ENCODE data around the gene NARS2. TPM values are rescaled to one million over a fixed set of nuclear protein-coding genes. Genes with fewer than 3 reads are reported as not detected.

The NARS2 gene
- polyA plus RNA-seq, 1 experiment = 18.4 TPM

DNA sequence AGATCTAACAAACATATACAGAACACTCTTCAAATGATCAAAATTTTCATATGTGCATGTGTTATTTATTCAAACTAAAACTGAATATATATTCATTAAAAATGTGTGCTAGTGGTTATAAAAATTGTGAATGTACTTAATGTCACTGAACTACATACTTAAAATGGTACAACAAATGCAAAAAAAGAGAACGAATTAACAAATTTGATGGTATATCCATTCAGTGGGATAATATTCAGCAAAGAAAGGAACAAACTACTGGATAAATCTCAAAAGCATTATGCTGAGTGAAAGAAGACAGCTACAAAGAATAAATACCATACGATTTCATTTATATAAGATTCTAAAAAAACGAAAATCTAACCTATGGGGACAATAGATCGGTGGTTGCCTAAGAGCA, 64.1 kb downstream of the NARS2 start:
- Histone ChIP-seq H3K27ac (ENCODE audit: low read depth, low read length) (no peak overlapping the region), H3K9me3 (ENCODE audit: control insufficient read depth, insufficient read depth, low read length) (no peaks in the 10 kb centered on the region), H3K27me3 (ENCODE audit: control insufficient read depth, insufficient read depth, low read length) (no peaks in the 10 kb centered on the region), H3K4me3 (ENCODE audit: low read depth, low read length) (no peak overlapping the region)
- ChIA-PET CTCF (no interaction called here), POLR2A (no interaction called here)
- TF ChIP-seq, protein P1, sequence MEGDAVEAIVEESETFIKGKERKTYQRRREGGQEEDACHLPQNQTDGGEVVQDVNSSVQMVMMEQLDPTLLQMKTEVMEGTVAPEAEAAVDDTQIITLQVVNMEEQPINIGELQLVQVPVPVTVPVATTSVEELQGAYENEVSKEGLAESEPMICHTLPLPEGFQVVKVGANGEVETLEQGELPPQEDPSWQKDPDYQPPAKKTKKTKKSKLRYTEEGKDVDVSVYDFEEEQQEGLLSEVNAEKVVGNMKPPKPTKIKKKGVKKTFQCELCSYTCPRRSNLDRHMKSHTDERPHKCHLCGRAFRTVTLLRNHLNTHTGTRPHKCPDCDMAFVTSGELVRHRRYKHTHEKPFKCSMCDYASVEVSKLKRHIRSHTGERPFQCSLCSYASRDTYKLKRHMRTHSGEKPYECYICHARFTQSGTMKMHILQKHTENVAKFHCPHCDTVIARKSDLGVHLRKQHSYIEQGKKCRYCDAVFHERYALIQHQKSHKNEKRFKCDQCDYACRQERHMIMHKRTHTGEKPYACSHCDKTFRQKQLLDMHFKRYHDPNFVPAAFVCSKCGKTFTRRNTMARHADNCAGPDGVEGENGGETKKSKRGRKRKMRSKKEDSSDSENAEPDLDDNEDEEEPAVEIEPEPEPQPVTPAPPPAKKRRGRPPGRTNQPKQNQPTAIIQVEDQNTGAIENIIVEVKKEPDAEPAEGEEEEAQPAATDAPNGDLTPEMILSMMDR (IDR thresholded peaks at IDR 0.05; ENCODE audit: low read depth, low read length) = no peak
- DNase-seq (ENCODE audit: low read depth, low spot score) = no peak

DNA sequence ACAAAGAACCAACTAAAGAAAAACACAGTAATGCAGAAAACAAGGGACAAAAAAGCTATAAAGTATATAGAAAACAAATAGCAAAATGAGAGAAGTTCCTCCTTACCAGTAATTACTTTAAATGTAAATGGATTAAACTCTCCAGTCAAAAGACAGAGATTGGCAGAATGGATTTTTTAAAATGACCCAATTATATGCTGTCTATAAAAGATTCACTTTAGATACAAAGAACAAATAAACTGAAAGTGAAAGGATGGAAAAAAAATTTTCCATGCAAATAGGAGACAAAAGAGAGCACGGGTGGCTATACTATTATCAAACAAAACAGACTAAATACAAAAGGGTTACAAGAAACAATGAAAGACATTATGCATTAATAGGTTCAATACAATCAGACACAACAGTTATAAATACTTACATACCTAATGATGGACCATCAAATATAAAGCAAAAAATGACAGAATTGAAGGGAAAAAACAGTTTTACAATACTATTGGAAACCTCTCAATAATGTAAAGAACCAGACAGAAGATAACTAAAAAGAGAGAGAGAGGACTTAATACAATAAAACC, 64.6 kb downstream of the NARS2 start:
- POLR2A ChIA-PET = no interaction called here

DNA sequence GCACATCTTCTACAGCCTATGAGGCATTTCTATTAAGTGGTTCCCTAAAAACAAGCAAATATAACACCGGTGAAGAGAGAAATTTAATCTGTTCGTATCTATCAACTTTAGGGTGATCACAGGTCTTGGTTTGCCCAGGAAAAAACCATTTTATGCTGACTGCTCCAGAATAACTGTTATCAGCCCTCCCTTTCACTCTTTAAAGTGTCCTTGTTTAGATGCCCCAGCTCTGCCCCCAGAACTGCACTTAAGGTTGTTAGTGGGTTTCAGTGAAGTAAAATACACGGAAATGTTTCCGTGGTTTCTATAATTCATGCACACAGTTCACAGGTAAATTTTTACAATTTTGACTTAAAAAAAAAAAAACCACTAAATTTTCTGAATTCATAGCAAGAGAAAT, 70.0 kb downstream of the NARS2 start:
- CTCF ChIA-PET = interaction anchor here (0.6 to 0.7 kb wide), 2 partner anchors 60 to 239 kb away, joined by 10 to 11 read pairs; no protein-coding TSS in a partner anchor

More for the DNA sequence above, 64.6 kb downstream of the NARS2 start:
- DNase-seq (ENCODE audit: low read depth, low spot score) = no peak
- H3K27me3 ChIP-seq (ENCODE audit: control insufficient read depth, insufficient read depth, low read length) = no peaks in the 10 kb centered on the region
- H3K9me3 ChIP-seq (ENCODE audit: control insufficient read depth, insufficient read depth, low read length) = no peaks in the 10 kb centered on the region
- no peak overlapping the region for H3K27ac ChIP-seq (ENCODE audit: low read depth, low read length)
- H3K4me3 ChIP-seq (ENCODE audit: low read depth, low read length) = no peak overlapping the region
- TF ChIP-seq, protein P1 (IDR thresholded peaks at IDR 0.05; ENCODE audit: low read depth, low read length) = no peak
- CTCF ChIA-PET = no interaction called here

DNA sequence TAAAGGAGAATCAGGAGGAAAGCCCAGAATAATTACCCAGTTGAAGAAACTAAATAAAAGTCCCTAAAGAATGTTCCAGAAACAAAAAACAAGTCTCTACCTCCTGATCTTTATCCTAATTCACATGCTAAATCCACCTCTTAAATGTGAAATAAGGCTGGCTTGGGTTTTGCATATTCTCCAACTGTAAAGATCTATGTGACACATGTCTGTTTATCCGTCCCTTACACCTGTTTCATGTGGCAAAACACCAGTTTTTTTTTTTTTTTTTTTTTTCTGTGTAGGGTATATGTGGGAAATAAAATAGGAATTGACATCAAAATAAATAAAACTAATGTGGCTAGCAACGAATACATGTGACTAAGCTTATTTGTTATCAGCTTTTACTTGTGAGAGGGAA, 70.5 kb downstream of the NARS2 start:
- TF ChIP-seq, protein P1 (IDR thresholded peaks at IDR 0.05; ENCODE audit: low read depth, low read length) = no peak
- Histone ChIP-seq H3K9me3 (ENCODE audit: control insufficient read depth, insufficient read depth, low read length) (no peaks in the 10 kb centered on the region), H3K27ac (ENCODE audit: low read depth, low read length) (no peak overlapping the region), H3K4me3 (ENCODE audit: low read depth, low read length) (no peak overlapping the region), H3K27me3 (ENCODE audit: control insufficient read depth, insufficient read depth, low read length) (no peaks in the 10 kb centered on the region)
- CTCF ChIA-PET = interaction anchor here (0.6 to 0.7 kb wide), 2 partner anchors 60 to 238 kb away, joined by 10 to 11 read pairs; no protein-coding TSS in a partner anchor
- POLR2A ChIA-PET = no interaction called here
- no peak for DNase-seq (ENCODE audit: low read depth, low spot score)

More for the DNA sequence above, 70.0 kb downstream of the NARS2 start:
- Histone ChIP-seq H3K27me3 (ENCODE audit: control insufficient read depth, insufficient read depth, low read length) (no peaks in the 10 kb centered on the region), H3K9me3 (ENCODE audit: control insufficient read depth, insufficient read depth, low read length) (no peaks in the 10 kb centered on the region), H3K4me3 (ENCODE audit: low read depth, low read length) (no peak overlapping the region), H3K27ac (ENCODE audit: low read depth, low read length) (no peak overlapping the region)
- TF ChIP-seq, protein P1 (IDR thresholded peaks at IDR 0.05; ENCODE audit: low read depth, low read length) = no peak
- DNase-seq (ENCODE audit: low read depth, low spot score) = no peak
- POLR2A ChIA-PET = no interaction called here

DNA sequence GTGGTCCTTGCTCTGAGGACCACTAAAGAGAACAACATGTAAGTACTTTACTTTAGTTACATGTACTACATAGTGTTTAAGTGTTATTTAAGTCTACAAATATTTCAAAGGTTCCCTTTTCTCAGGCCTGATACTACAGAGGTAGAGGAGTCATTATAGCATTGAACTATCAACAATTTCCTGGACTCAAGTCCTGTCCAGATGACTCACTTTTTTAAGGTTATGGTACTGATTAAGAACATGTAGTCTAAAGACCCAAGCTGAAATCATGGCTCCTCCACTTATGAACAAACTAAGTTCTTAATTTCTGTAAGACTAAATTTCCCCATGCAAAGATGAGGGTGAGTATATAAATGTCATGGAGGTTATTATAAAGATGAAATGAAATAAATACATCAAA, 74.7 kb downstream of the NARS2 start:
- Histone ChIP-seq H3K27me3 (ENCODE audit: control insufficient read depth, insufficient read depth, low read length) (no peaks in the 10 kb centered on the region), H3K27ac (ENCODE audit: low read depth, low read length) (no peak overlapping the region), H3K4me3 (ENCODE audit: low read depth, low read length) (no peak overlapping the region), H3K9me3 (ENCODE audit: control insufficient read depth, insufficient read depth, low read length) (no peaks in the 10 kb centered on the region)
- no peak for DNase-seq (ENCODE audit: low read depth, low spot score)
- ChIA-PET POLR2A (no interaction called here), CTCF (no interaction called here)
- TF ChIP-seq, protein P1 (IDR thresholded peaks at IDR 0.05; ENCODE audit: low read depth, low read length) = no peak

All from AG04450 (cell line).